Cardiac muscle cell (in vitro differentiated cells and primary cell): Measurements from ENCODE around the gene B9D1. TPM values are rescaled to one million over a fixed set of nuclear protein-coding genes. Genes with fewer than 3 reads are reported as not detected.
A peak's percentile ranks its signal among the peaks of the same experiment; 100 is the strongest.

Source experiments
- DNase-seq, 2 donors: peaks; one replicate each; pipeline versions ENCODE4 v3.0.0 to v3.0.0-alpha.2; 2010 to 2017; ENCODE audit warnings: low read depth in 1 of 2, low spot score in 1 of 2
- H3K27ac ChIP-seq: fragments of 200-600 bp; sonication (generic); 2 replicates; pipeline ENCODE4 v1.5.1; 2016
- H3K27me3 ChIP-seq: fragments of 200-600 bp; sonication (generic); 2 replicates; pipeline ENCODE4 v1.6.0; 2016; ENCODE audit warnings: control low read depth
- H3K36me3 ChIP-seq: fragments of 200-600 bp; sonication (generic); 2 replicates; pipeline ENCODE4 v1.5.1; 2016; ENCODE audit warnings: control low read depth
- H3K4me1 ChIP-seq: fragments of 200-600 bp; sonication (generic); 2 replicates; pipeline ENCODE4 v1.8.1; 2017; ENCODE audit warnings: low read depth, mild to moderate bottlenecking, mixed run types
- H3K4me3 ChIP-seq: fragments of 200-600 bp; sonication (generic); 2 replicates; pipeline ENCODE4 v1.5.1; 2016; ENCODE audit warnings: mild to moderate bottlenecking
- H3K9me3 ChIP-seq: fragments of 200-600 bp; sonication (generic); 2 replicates; pipeline ENCODE4 v1.5.1; 2017; ENCODE audit warnings: low read depth, mild to moderate bottlenecking, control low read depth
- polyA plus RNA-seq: library from polyadenylated mRNA; unstranded; fragments of >200 nt; fragmentation: Nextera tagmentation; extraction: Ambion mirVana; gene quantifications from 2 replicates; pipeline ENCODE4 v1.2.1, GENCODE V29; 2016
- total RNA-seq: library from RNA; depleted of rRNA; stranded (reverse); fragments of >200 nt; gene quantifications from 2 replicates; pipeline ENCODE4 v1.2.3, GENCODE V29; 2016
- TF ChIP-seq, protein P1 (sequence below): IDR thresholded peaks from 2 replicates; pipeline ENCODE4 v1.5.1; 2012; ENCODE audit warnings: low read depth, mild to moderate bottlenecking, low read length

B9D1 gene
- total and polyA plus RNA-seq, 2 experiments from 2014 or later, result 54.5 to 65.7 TPM

- Histone ChIP-seq H3K4me3 (no peak overlapping the region), H3K36me3 (no peaks in the 10 kb centered on the region), H3K4me1 (peaks cover 9% of the 10 kb centered on the region), H3K9me3 (no peaks in the 10 kb centered on the region), H3K27me3 (no peaks in the 10 kb centered on the region), H3K27ac (no peak overlapping the region)
- no peak for DNase-seq
- TF ChIP-seq, protein P1, sequence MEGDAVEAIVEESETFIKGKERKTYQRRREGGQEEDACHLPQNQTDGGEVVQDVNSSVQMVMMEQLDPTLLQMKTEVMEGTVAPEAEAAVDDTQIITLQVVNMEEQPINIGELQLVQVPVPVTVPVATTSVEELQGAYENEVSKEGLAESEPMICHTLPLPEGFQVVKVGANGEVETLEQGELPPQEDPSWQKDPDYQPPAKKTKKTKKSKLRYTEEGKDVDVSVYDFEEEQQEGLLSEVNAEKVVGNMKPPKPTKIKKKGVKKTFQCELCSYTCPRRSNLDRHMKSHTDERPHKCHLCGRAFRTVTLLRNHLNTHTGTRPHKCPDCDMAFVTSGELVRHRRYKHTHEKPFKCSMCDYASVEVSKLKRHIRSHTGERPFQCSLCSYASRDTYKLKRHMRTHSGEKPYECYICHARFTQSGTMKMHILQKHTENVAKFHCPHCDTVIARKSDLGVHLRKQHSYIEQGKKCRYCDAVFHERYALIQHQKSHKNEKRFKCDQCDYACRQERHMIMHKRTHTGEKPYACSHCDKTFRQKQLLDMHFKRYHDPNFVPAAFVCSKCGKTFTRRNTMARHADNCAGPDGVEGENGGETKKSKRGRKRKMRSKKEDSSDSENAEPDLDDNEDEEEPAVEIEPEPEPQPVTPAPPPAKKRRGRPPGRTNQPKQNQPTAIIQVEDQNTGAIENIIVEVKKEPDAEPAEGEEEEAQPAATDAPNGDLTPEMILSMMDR, result no peak
Observed at GRCh38 chr17:19368229-19368628, 5.7 kb upstream of the B9D1 start.

GRCh38 chr17:19366637-19366972, 4.1 kb upstream of the B9D1 start:
- no peak for DNase-seq

GRCh38 chr17:19365833-19366636, 3.5 kb upstream of the B9D1 start:
- H3K27ac ChIP-seq, result no peak overlapping the region
- peaks cover 9% of the 10 kb centered on the region for H3K4me1 ChIP-seq
- TF ChIP-seq, protein P1, result no peak
- DNase-seq, result no peak
- H3K36me3 ChIP-seq, result no peaks in the 10 kb centered on the region
- H3K27me3 ChIP-seq, result no peaks in the 10 kb centered on the region
- H3K4me3 ChIP-seq, result no peak overlapping the region
- H3K9me3 ChIP-seq, result no peaks in the 10 kb centered on the region

More at GRCh38 chr17:19366637-19366972, 4.1 kb upstream of the B9D1 start:
- Histone ChIP-seq H3K27ac (no peak overlapping the region), H3K9me3 (no peaks in the 10 kb centered on the region), H3K4me3 (no peak overlapping the region), H3K36me3 (no peaks in the 10 kb centered on the region), H3K4me1 (peaks cover 9% of the 10 kb centered on the region), H3K27me3 (no peaks in the 10 kb centered on the region)
- TF ChIP-seq, protein P1, result no peak

GRCh38 chr17:19365499-19365817, 2.9 kb upstream of the B9D1 start:
- Histone ChIP-seq H3K4me1 (peaks cover 9% of the 10 kb centered on the region), H3K27me3 (no peaks in the 10 kb centered on the region), H3K36me3 (no peaks in the 10 kb centered on the region), H3K27ac (no peak overlapping the region), H3K4me3 (no peak overlapping the region), H3K9me3 (no peaks in the 10 kb centered on the region)
- no peak for DNase-seq
- TF ChIP-seq, protein P1, result no peak

GRCh38 chr17:19364699-19365498, 2.4 kb upstream of the B9D1 start:
- Histone ChIP-seq H3K4me3 (no peak overlapping the region), H3K36me3 (no peaks in the 10 kb centered on the region), H3K9me3 (no peaks in the 10 kb centered on the region), H3K27ac (no peak overlapping the region), H3K4me1 (peaks cover 9% of the 10 kb centered on the region), H3K27me3 (no peaks in the 10 kb centered on the region)
- peak in 1 of 2 donors; percentile 53 for DNase-seq
- TF ChIP-seq, protein P1, result no peak
